Measurements from ENCODE around the gene MRPL20. TPM values are rescaled to one million over a fixed set of nuclear protein-coding genes. Genes with fewer than 3 reads are reported as not detected.

MRPL20 gene
- total and polyA plus RNA-seq, 2 donors (not counting 3 experiments of a cell fraction or from before 2014, with no cell fraction given): 134 to 152 TPM

- H3K36me3 ChIP-seq (ENCODE audit: control insufficient read depth in 2 of 2, extremely low read depth in 1 of 2, insufficient read depth in 2 of 2, low read length in 2 of 2): peaks cover 23 to 40% of the 10 kb centered on the region in 2 experiments
- peaks cover 15% of the 10 kb centered on the region for H3K4me1 ChIP-seq (ENCODE audit: control insufficient read depth, extremely low read depth, insufficient read depth, low read length)
- H3K9me3 ChIP-seq (replicated peaks; ENCODE audit: control insufficient read depth, insufficient read depth, low read length): no peaks in the 10 kb centered on the region
- no peaks in the 10 kb centered on the region for H3K27me3 ChIP-seq (ENCODE audit: control insufficient read depth in 2 of 2, insufficient read depth in 2 of 2, low read length in 2 of 2)
- no peak overlapping the region for H3K4me2 ChIP-seq (ENCODE audit: insufficient read depth, low read length)
- H3K9me1 ChIP-seq (replicated peaks; ENCODE audit: control insufficient read depth, extremely low read depth, insufficient read depth, low read length): no peaks in the 10 kb centered on the region
- H3K4me3 ChIP-seq (replicated peaks in 1 of 3; ENCODE audit: insufficient read depth in 1 of 3, low read depth in 1 of 3, low read length in 3 of 3): no peak overlapping the region
- ChIA-PET CTCF (no interaction called here), POLR2A (interaction anchor here (0.7 kb wide), 1 partner anchor 81 kb away, joined by 3 read pairs; no protein-coding TSS in a partner anchor)
- no peak for FAIRE-seq
- no peak overlapping the region for H3K27ac ChIP-seq (ENCODE audit: insufficient read depth, low read depth, low read length)
- dilution Hi-C loops (cut with MboI; ENCODE audit: extremely low pct_ligation_motif_present, low sequenced_read_pairs) (no loop called here), intact Hi-C loops (cut with micrococcal nuclease) (no loop called here)
- H3K9ac ChIP-seq (replicated peaks; ENCODE audit: extremely low read depth, insufficient read depth, low read length): no peak overlapping the region
- peaks cover 52% of the 10 kb centered on the region for H3K79me2 ChIP-seq (ENCODE audit: control insufficient read depth, insufficient read depth, low read length)
- BruUV-seq (replicated peaks): no TSS peak
- no peak for DNase-seq (ENCODE audit: low read depth, low spot score)
- TF ChIP-seq MYC (IDR thresholded peaks at IDR 0.05; ENCODE audit: low read depth, low read length): no peak
- no peak for TF ChIP-seq JUN (IDR thresholded peaks at IDR 0.05; ENCODE audit: borderline replicate concordance, insufficient read depth, insufficient read length, low read depth)
- TF ChIP-seq POLR2A (IDR thresholded peaks at IDR 0.05; ENCODE audit: low read depth, low read length): no peak
- no peak for TF ChIP-seq MAX (IDR thresholded peaks at IDR 0.05; ENCODE audit: insufficient read depth, insufficient read length)
- no peak for TF ChIP-seq GATA2 (IDR thresholded peaks at IDR 0.05; ENCODE audit: insufficient read depth, insufficient read length, low read depth, low read length)
- TF ChIP-seq POLR2AphosphoS5 (IDR thresholded peaks at IDR 0.05; ENCODE audit: insufficient read depth, low read depth, low read length): no peak
- no peak for TF ChIP-seq FOS (IDR thresholded peaks at IDR 0.05; ENCODE audit: borderline replicate concordance, insufficient read depth, low read length)
- no peak for TF ChIP-seq CTCF (IDR thresholded peaks at IDR 0.05; ENCODE audit: extremely low read depth in 1 of 2, insufficient read depth in 1 of 2, low read depth in 1 of 2, low read length in 2 of 2)
- TF ChIP-seq EZH2 (IDR thresholded peaks at IDR 0.05; ENCODE audit: borderline replicate concordance, low read depth, low read length, severe bottlenecking): no peak
- no peak overlapping the region for H2AFZ ChIP-seq (ENCODE audit: low read depth, low read length)
- no peaks in the 10 kb centered on the region for H4K20me1 ChIP-seq (replicated peaks; ENCODE audit: control insufficient read depth, extremely low read depth, insufficient read depth, low read length)
Observed at GRCh38 chr1:1395166-1395565, 11.9 kb downstream of the MRPL20 start.
